SK-N-MC (cell line): ENCODE measurements around the gene MTMR3.
"Not testable (repeated sequence)": the region's sequence is repeated elsewhere in the genome, so short reads cannot be mapped to it uniquely, and the experiment has no call there.

Experiments used
- DNase-seq: peaks from one replicate; pipeline ENCODE4 v3.0.0-alpha.2; 2011; ENCODE audit warnings: low read depth, low spot score
- H3K27ac ChIP-seq: fragments of 200-600 bp; sonication (generic); 2 replicates; pipeline ENCODE4 v1.5.1; 2016; ENCODE audit warnings: mixed run types
- H3K36me3 ChIP-seq: fragments of 200-600 bp; sonication (generic); 2 replicates; pipeline ENCODE4 v1.6.1; 2017; ENCODE audit warnings: antibody characterized with exemption, low read length, mixed read lengths; ENCODE audit not compliant: insufficient read depth
- H3K4me3 ChIP-seq: fragments of 200-600 bp; sonication (generic); 2 replicates; pipeline ENCODE4 v1.5.1; 2016
- H3K9ac ChIP-seq: fragments of 200-600 bp; sonication (generic); 2 replicates; pipeline ENCODE4 v1.8.0; 2017; ENCODE audit warnings: mixed run types, mixed read lengths; ENCODE audit not compliant: insufficient read length
- H3K9me3 ChIP-seq: fragments of 200-600 bp; sonication (generic); 2 replicates; pipeline ENCODE4 v1.6.1; 2017; ENCODE audit warnings: low read depth, mild to moderate bottlenecking, antibody characterized with exemption, low read length, moderate library complexity, mixed read lengths
- EZH2 ChIP-seq: fragments of 200-600 bp; sonication (generic); IDR thresholded peaks from one replicate; pipeline ENCODE4 v1.6.1; 2017; ENCODE audit warnings: antibody characterized with exemption
- FOXP2 ChIP-seq: optimal IDR thresholded peaks from 2 replicates; pipeline ENCODE3; 2011; ENCODE audit warnings: mild to moderate bottlenecking, moderate library complexity; ENCODE audit not compliant: insufficient read depth; ENCODE audit errors: extremely low read length, control extremely low read depth
- POLR2AphosphoS5 ChIP-seq: IDR thresholded peaks from 2 replicates; pipeline ENCODE4 v1.6.1; 2012; ENCODE audit warnings: mild to moderate bottlenecking, low read depth, low read length, borderline replicate concordance

The MTMR3 gene

GRCh38 chr22:29883045-29883774 is at the start of gene MTMR3:
Gene MTMR3 (plus strand): TSS chr22:29883174. CDS start chr22:29971060, 87,886 bp downstream.
- Histone ChIP-seq H3K9me3 (no peaks in the 10 kb centered on the region), H3K36me3 (no peaks in the 10 kb centered on the region), H3K27ac (0 out of 2 replicates have a peak within 1 kb of the TSS, but pooled peaks have one; percentile 38), H3K4me3 (peak within 1 kb of the TSS; percentile 92), H3K9ac (peak within 1 kb of the TSS; percentile 88)
- DNase-seq: peak; percentile 3
- peak; percentile 72; the same call in 1 of the 2 replicates for TF ChIP-seq POLR2AphosphoS5
- no peak for TF ChIP-seq EZH2

GRCh38 chr22:29833392-29833965 is 49.5 kb upstream of the MTMR3 start:
- Histone ChIP-seq H3K27ac (no peak overlapping the region), H3K9me3 (no peaks in the 10 kb centered on the region), H3K9ac (no peak overlapping the region), H3K4me3 (no peak overlapping the region), H3K36me3 (peaks cover 15% of the 10 kb centered on the region; the same call in 1 of the 2 replicates)
- DNase-seq: no peak
- no peak for TF ChIP-seq FOXP2
- TF ChIP-seq EZH2: no peak
- no peak for TF ChIP-seq POLR2AphosphoS5

GRCh38 chr22:29834046-29834445 is 48.9 kb upstream of the MTMR3 start:
- Histone ChIP-seq H3K9ac (no peak overlapping the region), H3K9me3 (no peaks in the 10 kb centered on the region), H3K36me3 (peaks cover 15% of the 10 kb centered on the region; the same call in 1 of the 2 replicates), H3K4me3 (no peak overlapping the region), H3K27ac (no peak overlapping the region)
- no peak for TF ChIP-seq FOXP2
- TF ChIP-seq POLR2AphosphoS5: no peak
- TF ChIP-seq EZH2: no peak
- no peak for DNase-seq

GRCh38 chr22:29836791-29837370 is 46.1 kb upstream of the MTMR3 start:
- H3K27ac ChIP-seq, DNase-seq, H3K9ac ChIP-seq: not testable (repeated sequence)

GRCh38 chr22:29837741-29838598 is 45.0 kb upstream of the MTMR3 start, which contains the start of gene ASCC2:
Gene ASCC2 (minus strand): TSS chr22:29838274. CDS start chr22:29832325, 5,949 bp downstream.
- H3K27ac ChIP-seq: 0 out of 2 replicates have a peak within 1 kb of the TSS, but pooled peaks have one; percentile 20
- DNase-seq: peak; percentile 86
- peak within 1 kb of the TSS; percentile 87 for H3K9ac ChIP-seq
- peaks cover 8% of the 10 kb centered on the region; the same call in 1 of the 2 replicates for H3K36me3 ChIP-seq
- peak within 1 kb of the TSS; percentile 92 for H3K4me3 ChIP-seq
- peak; percentile 93 for TF ChIP-seq POLR2AphosphoS5
- TF ChIP-seq EZH2: no peak
- H3K9me3 ChIP-seq: no peaks in the 10 kb centered on the region

More at GRCh38 chr22:29836791-29837370, 46.1 kb upstream of the MTMR3 start:
- peak overlapping the region; percentile 92 for H3K4me3 ChIP-seq
- not testable (repeated sequence) for H3K36me3 ChIP-seq, H3K9me3 ChIP-seq

- Histone ChIP-seq H3K9ac (peak overlapping the region; percentile 76), H3K27ac (0 out of 2 replicates have a peak overlapping the region, but pooled peaks have one; percentile 20), H3K9me3 (no peaks in the 10 kb centered on the region), H3K36me3 (peaks cover 5% of the 10 kb centered on the region; the same call in 1 of the 2 replicates), H3K4me3 (peak overlapping the region; percentile 92)
- no peak for DNase-seq
- TF ChIP-seq POLR2AphosphoS5 (no peak), EZH2 (no peak), FOXP2 (no peak)
Observed at GRCh38 chr22:29838599-29838956, 44.4 kb upstream of the MTMR3 start.

- DNase-seq: no peak
- no peak overlapping the region for H3K27ac ChIP-seq
- no peaks in the 10 kb centered on the region for H3K9me3 ChIP-seq
- H3K9ac ChIP-seq: no peak overlapping the region
- no peak overlapping the region for H3K4me3 ChIP-seq
- peaks cover 4% of the 10 kb centered on the region; the same call in 1 of the 2 replicates for H3K36me3 ChIP-seq
- no peak for TF ChIP-seq POLR2AphosphoS5
- no peak for TF ChIP-seq EZH2
- TF ChIP-seq FOXP2: no peak
Observed at GRCh38 chr22:29839039-29839438, 43.9 kb upstream of the MTMR3 start.

GRCh38 chr22:29840498-29840897 is 42.5 kb upstream of the MTMR3 start:
- Histone ChIP-seq H3K36me3 (no peaks in the 10 kb centered on the region), H3K4me3 (no peak overlapping the region), H3K27ac (no peak overlapping the region), H3K9me3 (no peaks in the 10 kb centered on the region), H3K9ac (no peak overlapping the region)
- TF ChIP-seq POLR2AphosphoS5 (no peak), EZH2 (no peak), FOXP2 (no peak)
- no peak for DNase-seq
